Tibial artery (tissue), 4 donors: ENCODE measurements around the gene IHH.

Experiments used
- DNase-seq, 2 donors: peaks; one replicate each; pipeline ENCODE4 v3.0.0-alpha.2; 2019
- H3K27ac ChIP-seq, 2 donors: fragments of 200-600 bp; sonication (generic) in 1 of 2; 1 replicate in 1 of 2; 2 replicates in 1 of 2; pipeline ENCODE4 v1.5.1; 2018 to 2019; ENCODE audit warnings: mild to moderate bottlenecking in 1 of 2
- H3K27me3 ChIP-seq, 2 donors: fragments of 200-600 bp; sonication (generic) in 1 of 2; one replicate each; pipeline versions ENCODE4 v1.5.1 to v1.6.0; 2016 to 2019
- H3K36me3 ChIP-seq, 3 donors: fragments of 200-600 bp; sonication (generic) in 2 of 3; one replicate each; pipeline ENCODE4 v1.5.1; 2016 to 2019; ENCODE audit warnings: mild to moderate bottlenecking in 2 of 3
- H3K4me1 ChIP-seq, 4 donors: fragments of 200-600 bp; sonication (generic) in 2 of 4; 1 replicate in 3 of 4; 2 replicates in 1 of 4; pipeline ENCODE4 v1.5.1; 2016 to 2019
- H3K4me3 ChIP-seq, 2 donors: fragments of 200-600 bp; sonication (generic) in 1 of 2; 1 replicate in 1 of 2; 2 replicates in 1 of 2; pipeline ENCODE4 v1.5.1; 2018 to 2019; ENCODE audit warnings: mild to moderate bottlenecking in 2 of 2
- H3K9me3 ChIP-seq, 3 donors: fragments of 200-600 bp; sonication (generic) in 1 of 3; one replicate each; pipeline ENCODE4 v1.5.1; 2016 to 2019
- intact Hi-C: fragments of 100-400 bp; cut with DNase I; formaldehyde crosslinking; loops from one replicate; pipeline ENCODE4 v1.15.0; 2023; ENCODE audit warnings: low total_unique reads
- TF ChIP-seq, protein P1 (sequence below), 2 experiments: fragments of 200-600 bp in 1 of 2; fragments of 450-650 bp in 1 of 2; IDR thresholded peaks; one replicate each; pipeline ENCODE4 v1.5.1; 2017 to 2019; ENCODE audit warnings: antibody characterized with exemption in 2 of 2, mild to moderate bottlenecking in 1 of 2, moderate library complexity in 1 of 2

The IHH gene

DNA sequence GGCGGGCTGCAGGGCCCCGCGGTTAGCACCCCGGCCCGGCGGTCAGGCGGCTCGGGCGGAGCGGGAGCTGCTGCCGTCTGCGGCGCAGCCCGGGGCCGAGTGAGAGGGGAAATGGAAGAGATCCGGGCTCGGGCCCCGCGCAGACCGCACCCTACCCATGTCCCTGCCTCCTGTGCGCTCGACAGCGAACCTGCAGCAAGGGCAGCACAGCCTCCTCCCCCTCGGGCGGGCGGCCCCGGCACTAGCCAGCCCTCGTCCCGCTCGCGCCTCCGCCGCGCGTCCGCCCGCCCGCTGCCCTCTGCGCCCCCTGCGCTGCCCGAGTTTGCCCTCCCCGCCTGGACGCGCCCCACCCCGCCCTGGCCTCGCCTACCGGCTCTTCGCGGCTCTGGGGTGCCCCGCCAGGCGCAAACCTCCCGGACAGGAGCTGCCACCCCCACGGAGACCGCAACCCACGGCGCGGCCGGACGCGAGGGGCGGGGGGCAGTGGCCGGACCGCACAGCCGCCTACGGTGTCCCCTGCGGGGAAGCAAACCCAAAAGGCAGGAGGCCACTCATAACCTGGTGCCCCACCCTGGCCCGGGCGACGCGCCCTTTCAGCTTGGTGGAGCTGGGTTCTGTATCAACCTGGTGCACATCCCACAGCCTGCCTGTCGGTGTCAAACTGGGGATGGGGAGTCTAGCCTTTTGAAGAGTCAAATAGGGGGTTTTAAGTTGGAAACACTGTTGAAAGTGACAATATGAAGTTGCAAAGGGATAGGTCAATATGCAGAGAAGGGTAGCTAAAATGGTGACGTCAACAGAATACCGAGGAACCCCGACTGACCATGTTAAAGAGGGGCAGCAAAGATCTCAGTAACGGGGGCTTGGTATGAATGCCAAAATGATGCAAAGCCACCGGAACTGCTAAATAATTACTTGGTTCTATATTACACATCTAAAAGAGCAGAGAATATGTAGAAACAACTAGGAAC is at the start of gene IHH:
Gene IHH, minus strand, starts transcription at position 101 of the 971 bp plus-strand sequence. CDS start 454 bp downstream, outside the sequence.
- Histone ChIP-seq H3K36me3 (no peaks in the 10 kb centered on the region), H3K9me3 (no peaks in the 10 kb centered on the region), H3K4me3 (peak within 1 kb of the TSS; percentile 6 to 32), H3K4me1 (peaks cover 6 to 42% (median 40%) of the 10 kb centered on the region in 4 donors), H3K27me3 (peaks cover 4 to 65% of the 10 kb centered on the region in 2 donors), H3K27ac (no peak within 1 kb of the TSS)
- intact Hi-C loops, result no loop called here
- TF ChIP-seq, protein P1, sequence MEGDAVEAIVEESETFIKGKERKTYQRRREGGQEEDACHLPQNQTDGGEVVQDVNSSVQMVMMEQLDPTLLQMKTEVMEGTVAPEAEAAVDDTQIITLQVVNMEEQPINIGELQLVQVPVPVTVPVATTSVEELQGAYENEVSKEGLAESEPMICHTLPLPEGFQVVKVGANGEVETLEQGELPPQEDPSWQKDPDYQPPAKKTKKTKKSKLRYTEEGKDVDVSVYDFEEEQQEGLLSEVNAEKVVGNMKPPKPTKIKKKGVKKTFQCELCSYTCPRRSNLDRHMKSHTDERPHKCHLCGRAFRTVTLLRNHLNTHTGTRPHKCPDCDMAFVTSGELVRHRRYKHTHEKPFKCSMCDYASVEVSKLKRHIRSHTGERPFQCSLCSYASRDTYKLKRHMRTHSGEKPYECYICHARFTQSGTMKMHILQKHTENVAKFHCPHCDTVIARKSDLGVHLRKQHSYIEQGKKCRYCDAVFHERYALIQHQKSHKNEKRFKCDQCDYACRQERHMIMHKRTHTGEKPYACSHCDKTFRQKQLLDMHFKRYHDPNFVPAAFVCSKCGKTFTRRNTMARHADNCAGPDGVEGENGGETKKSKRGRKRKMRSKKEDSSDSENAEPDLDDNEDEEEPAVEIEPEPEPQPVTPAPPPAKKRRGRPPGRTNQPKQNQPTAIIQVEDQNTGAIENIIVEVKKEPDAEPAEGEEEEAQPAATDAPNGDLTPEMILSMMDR (IDR thresholded peaks at IDR 0.05), result no peak
- DNase-seq, result no peak

DNA sequence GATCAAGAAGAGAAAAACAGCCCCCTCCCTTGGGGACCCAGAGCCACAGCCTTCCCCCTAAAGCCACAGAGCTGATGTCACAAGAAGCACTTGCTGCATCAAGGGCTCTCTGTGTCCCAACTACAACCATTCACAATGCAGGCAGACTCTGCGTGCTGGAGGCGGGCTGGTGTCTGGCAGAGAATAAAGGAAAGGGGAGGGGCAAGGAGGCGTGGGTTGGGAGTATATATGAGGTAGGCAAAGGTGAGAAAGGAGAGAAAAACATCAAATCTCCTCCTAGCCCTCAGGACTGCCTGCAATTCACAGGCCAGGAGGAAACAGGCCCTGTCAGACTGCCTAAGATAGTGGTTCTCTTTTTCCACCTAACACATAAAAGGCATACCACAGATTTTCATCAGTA is 48.8 kb upstream of the IHH start:
- no peak overlapping the region for H3K27ac ChIP-seq
- no peak for DNase-seq

DNA sequence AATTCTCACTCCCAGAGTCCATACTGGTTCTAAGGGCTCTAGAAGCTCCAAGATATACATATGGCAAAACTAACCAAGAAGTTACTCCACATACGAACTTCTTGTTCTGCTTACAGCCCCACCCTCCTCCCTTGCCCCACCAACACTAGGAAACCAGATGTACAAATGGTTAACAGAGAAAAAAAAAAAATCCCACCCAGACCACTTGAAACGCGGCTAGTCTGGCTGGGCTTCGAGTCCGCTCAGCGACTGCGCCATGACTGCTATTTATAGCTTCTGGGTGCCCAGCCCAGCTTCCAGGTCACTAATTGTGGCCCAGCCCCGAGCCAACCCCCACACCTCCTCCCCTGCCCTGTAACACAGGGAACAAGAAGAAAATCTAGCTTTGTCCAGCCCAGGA is 47.0 kb upstream of the IHH start:
- no peak for DNase-seq
- Histone ChIP-seq H3K9me3 (no peaks in the 10 kb centered on the region), H3K27me3 (no peaks in the 10 kb centered on the region), H3K27ac (no peak overlapping the region), H3K36me3 (no peaks in the 10 kb centered on the region), H3K4me1 (peaks cover 0 to 4% (median 2%) of the 10 kb centered on the region in 4 donors), H3K4me3 (no peak overlapping the region)
- TF ChIP-seq, protein P1 (IDR thresholded peaks at IDR 0.05), result no peak
- intact Hi-C loops, result no loop called here

More for the DNA sequence above, 48.8 kb upstream of the IHH start:
- peaks cover 0 to 4% (median 2%) of the 10 kb centered on the region in 4 donors for H3K4me1 ChIP-seq
- no peak overlapping the region for H3K4me3 ChIP-seq
- no peaks in the 10 kb centered on the region for H3K36me3 ChIP-seq
- TF ChIP-seq, protein P1 (IDR thresholded peaks at IDR 0.05), result no peak
- intact Hi-C loops, result no loop called here
- H3K27me3 ChIP-seq, result no peaks in the 10 kb centered on the region
- H3K9me3 ChIP-seq, result no peaks in the 10 kb centered on the region

DNA sequence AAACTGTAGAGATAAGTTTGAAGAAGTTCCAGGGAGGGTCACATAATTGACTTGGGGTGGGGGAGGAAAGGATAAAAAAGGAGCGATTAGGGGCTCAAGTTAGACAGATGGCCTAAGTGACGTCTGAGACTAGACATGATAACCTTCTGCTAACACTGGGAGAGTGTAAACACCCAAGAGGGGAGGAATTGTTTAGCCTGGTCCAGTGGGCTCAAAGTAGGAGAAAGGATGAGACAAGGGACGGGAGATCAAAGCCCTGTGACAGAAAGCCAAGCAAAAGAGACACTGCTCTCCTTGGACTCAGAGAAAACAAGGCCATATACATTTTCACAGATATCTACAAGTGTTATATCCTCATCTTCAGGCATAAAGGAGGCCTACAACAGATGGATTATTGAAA is 45.5 kb upstream of the IHH start:
- no peak overlapping the region for H3K27ac ChIP-seq
- H3K9me3 ChIP-seq, result no peaks in the 10 kb centered on the region
- peaks cover 0 to 4% (median 2%) of the 10 kb centered on the region in 4 donors for H3K4me1 ChIP-seq
- no peak overlapping the region for H3K4me3 ChIP-seq
- H3K36me3 ChIP-seq, result no peaks in the 10 kb centered on the region
- no peak for DNase-seq
- intact Hi-C loops, result no loop called here
- H3K27me3 ChIP-seq, result no peaks in the 10 kb centered on the region
- TF ChIP-seq, protein P1 (IDR thresholded peaks at IDR 0.05), result no peak

DNA sequence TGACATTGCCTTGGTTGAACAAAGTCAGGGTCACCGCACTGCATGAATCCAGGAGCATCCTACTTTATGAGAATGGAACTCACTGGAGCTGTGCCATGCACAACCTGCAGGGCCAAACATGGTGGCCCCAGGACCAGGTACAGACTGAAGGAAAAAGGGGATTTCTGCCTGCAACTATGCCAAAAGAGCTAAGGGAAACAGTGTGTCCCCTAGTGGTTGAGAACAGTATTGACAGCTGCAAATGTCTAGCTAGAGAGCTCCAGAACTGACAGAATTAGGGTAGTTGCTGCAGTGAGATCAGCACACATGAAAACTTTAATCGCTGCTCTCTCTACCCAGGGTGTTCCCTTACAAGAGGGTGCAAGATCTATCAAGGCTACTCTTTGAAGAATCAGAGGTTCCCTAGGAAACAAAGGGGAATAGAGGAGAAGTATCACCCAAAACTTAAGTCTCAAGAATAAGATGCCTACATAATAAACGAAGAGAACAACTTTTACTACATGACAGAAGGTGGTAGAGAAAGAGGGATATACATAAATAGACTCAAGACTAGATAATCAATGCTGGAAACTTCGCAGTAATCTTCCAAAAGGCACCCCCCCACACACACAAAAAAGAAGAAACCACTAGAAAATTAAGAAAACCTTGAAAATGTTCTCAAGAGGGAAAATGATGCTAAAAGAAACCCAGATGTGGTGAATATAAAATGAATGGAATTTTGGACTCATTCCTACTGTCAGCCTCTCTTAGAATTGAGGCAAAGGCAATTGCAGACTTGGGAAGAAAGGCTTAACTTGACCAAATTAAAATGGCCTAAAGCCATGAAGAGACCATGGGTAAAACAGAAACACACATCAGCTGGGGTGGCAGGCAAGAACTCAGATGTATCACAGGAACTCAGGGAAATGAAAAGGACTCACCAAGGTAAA is 43.6 kb upstream of the IHH start:
- no peak overlapping the region for H3K27ac ChIP-seq
- TF ChIP-seq, protein P1 (IDR thresholded peaks at IDR 0.05), result peak; percentile 42 to 46
- H3K4me1 ChIP-seq, result peaks cover 0 to 4% (median 2%) of the 10 kb centered on the region in 4 donors
- intact Hi-C loops, result no loop called here
- H3K4me3 ChIP-seq, result no peak overlapping the region
- DNase-seq, result no peak
- H3K27me3 ChIP-seq, result no peaks in the 10 kb centered on the region
- H3K36me3 ChIP-seq, result no peaks in the 10 kb centered on the region
- no peaks in the 10 kb centered on the region for H3K9me3 ChIP-seq
